GM19025 (cell line): Measurements from ENCODE around the gene KAZN.
"Not testable (repeated sequence)": the region's sequence is repeated elsewhere in the genome, so short reads cannot be mapped to it uniquely, and the experiment has no call there.

Experiments used
- ATAC-seq: cut with Tn5 transposase; IDR thresholded peaks from one replicate; pipeline ENCODE4 v1.9.1; 2021; ENCODE audit warnings: mild to moderate bottlenecking, low read depth, moderate library complexity; ENCODE audit not compliant: unreplicated experiment

Gene KAZN

DNA sequence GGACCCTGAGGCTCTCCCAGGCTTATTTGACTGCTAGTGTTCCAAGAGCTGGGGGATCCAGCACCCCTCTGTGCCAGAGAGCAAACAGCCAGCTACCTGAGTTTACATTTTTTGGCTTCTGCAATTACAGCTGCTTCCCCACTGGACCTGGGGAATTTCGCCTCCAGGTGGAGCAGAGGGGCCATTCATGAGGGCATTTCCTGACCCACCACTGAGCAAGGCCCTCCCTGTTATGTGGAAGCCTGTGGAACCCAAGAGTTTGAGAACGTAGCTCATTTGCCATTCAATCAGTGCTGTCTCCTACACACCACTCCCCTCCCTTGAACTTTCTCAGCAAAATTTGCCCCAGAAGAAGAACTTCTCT lies 512.4 kb downstream of the KAZN start:
- ATAC-seq: no peak

DNA sequence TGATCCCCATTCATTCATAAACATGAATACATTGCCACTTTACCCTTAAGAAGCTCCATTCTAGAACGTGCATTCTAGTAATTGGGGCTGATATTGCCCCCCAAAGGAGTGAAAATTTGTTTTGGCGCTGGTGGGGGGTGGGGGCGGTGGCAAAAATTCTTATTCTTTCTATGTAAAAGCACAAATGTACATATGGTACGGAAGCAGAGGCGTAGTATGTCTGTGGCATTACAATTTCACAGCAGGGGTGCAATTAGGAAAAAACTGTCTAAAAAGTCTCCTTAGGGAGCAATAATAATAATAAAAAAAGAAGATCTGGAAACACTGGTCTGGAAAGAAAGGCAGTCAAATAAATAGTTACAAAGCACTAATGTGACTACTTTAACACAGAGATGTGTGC lies 514.7 kb downstream of the KAZN start:
- ATAC-seq: no peak

DNA sequence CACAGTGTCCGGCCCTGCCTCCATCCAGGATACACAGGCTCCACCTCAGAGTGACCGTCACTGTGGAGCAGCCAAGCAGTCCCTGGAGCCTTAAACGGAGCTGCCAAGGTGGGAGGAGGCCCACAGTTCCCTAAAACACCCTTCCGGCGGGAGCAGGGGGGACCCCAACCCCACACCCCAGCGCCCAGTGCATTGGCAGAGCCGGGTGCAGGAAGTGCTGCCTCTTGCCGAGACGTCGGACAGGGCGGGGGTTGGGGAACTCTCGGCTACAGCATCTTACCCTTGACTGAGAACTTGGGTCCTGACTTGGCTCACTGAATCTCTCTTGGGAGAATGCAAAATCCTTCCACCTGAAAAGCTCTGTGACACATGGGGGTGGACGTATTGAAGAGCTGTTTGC lies 516.4 kb downstream of the KAZN start:
- no peak for ATAC-seq

DNA sequence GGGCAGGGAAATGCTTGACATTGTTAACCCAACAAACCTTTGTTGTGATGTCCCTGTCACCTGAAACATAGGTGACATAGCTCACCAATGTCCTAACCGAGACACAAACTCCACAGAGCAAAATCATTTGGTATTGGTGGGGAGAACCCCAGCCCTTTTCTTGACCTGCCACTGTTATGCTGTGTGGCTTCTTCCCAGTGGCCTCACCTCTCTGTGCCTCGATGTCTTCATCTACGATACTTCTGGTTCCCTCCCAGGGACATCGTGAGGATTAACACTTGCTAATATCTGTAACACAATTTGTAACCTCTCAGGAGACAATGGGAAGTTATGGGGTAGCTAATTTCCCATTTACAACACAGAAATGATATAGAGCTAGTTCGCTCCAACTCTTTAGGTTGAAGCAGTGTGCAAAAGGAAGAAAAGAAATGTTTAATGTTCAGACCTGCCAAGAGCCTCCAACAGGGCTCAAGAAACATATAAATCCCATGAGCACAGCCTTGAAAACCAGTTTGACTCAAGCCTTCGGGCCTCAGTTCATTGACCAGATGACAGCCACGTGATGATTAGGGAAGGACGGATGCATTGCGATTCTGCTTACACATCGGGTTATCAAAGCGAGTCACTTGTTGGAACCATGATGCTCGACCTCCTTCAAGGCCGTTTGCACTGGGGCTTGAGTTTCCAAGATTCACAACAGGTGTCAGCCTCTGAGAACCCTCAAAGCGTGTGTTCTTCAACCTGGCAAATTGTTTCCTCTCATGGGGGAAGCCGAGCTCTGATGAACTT lies 517.3 kb downstream of the KAZN start:
- ATAC-seq: no peak

DNA sequence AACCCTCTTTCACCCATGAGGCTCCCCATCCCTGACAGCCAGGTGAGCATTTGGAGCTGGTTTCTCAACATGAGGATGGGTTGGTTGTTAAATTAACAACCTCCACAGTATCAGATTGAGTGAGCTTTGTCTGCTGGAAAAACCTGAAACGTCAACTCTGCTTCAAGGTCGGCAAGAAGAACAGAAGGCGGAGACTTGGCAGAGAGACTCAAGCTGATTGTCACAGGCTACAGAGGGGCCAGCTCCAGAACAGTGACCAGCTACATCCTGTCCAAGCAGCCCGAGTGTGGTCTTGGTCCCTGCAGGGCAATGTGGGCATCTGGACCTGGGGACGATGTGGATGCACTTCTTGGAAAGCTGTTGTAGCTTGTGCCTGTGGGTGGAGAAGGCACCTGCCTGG lies 518.5 kb downstream of the KAZN start:
- ATAC-seq: no peak

DNA sequence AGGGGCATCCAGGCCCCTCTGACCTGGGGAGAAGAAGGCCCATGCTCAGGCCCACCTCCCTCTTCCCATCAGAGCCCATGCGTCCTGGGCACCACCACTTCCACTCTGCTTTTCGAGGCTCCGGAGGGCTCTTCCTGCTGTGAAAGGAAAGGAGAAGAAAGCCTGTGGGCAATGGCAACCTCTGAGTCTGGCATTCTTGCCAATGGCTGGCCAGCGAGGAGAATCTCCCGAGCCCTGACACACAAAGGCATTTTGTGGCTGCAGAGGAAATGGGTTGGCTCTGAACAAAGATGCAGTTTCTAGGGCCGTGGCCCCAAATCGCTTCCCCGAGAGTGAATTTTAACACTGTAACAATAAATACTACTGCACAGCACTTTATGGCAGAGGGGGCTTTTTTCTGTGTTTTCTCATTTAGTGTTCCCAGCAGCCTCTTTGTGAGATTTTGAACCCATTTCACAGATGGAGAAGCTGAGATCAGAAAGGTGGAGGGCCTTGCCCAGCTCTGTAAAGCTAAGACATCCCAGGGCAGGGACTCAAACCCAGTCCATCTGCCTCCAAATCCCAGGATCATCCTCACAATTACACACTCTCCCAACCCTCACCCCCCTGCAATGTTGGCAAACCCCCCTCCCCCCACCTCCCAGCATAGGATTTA lies 519.3 kb downstream of the KAZN start:
- no peak for ATAC-seq

DNA sequence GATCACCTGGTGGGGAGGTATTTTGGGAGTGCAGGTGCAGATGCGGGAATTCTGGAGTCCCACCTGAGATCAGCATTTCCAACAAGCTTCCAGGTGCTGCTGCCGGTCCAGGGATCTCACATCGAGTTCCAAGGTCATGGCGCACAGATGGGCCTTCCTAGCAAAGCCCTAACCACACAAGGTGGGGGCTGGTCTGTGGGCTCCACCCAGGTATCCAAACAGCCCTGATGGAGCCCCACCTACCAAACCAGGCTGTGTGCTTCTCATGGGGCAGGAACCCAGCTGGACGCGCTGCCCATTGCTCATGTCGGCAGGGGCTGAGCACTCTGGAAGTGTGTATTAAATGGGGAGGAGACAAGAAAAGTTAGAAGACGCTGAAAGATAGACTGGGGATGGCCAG lies 520.1 kb downstream of the KAZN start:
- ATAC-seq: no peak

DNA sequence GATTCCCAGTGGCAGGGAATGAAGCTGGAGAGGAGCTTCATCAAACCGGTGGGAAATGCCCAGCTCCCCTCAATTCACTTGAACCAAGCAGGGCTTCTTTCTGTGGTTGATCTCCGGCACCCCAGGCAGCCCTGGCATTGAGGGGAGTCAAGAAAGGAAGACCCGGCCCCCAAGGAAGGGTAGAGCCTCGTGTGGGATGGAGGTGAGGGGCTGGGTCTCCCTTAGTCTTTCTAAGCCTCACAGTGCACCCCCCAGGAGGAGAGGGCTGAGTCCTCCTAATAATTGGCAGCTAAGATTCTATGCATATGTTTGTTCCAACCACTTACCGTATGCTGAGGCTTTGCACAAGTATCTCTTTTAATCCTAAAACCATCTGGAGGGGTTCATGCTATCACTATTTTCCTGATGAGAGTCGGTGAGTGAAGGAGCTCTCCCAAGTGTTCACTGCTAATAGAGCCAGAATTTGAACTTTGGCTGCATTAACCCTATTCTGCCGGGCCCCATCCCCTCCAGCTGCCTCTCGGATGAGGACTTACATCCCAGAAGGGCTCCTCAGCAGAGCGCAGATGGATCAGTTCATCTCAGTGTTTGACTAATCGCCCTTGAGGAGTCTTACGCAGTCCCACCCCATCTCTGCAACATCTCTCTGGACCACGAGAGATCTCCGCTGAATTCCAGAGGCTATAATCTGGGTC lies 521.9 kb downstream of the KAZN start:
- no peak for ATAC-seq

DNA sequence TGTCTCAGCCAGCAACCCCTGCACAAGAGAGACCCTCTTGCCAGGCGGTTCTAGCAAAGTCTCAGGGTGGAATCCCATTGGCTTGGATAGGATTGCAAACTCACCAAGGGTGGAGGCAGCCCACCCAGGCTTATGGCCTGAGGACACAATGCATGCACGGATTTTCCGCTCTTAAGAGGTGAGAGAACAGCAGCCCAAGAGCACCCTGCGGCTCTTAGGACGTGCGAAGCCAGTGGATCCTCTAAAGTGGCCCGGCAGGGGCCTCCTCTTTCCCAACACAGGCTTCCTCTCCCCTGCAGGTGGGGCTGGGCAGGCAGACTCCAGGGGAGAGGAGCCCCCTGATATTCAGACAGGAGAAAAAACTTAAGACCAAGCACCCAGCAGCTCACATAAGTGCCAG lies 523.8 kb downstream of the KAZN start:
- ATAC-seq: no peak

DNA sequence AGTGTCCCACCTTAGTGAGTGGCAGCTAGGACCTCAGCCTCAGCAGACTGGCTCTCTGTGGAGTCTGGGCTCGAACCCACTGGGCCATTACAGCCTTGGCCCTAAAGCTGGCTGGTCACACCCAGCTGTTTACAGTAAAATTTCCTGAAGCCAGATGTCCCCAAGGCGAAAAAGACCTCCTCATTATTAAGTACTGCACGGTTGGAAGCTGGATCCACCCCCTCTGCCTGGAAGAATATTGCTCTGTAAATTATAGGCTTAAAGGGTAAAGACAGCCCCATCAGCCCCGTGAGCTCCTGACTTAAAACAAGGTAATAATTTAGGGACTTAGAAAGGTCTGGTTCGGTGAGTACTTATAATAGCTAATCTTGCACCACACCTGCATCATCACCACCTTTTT lies 524.8 kb downstream of the KAZN start:
- ATAC-seq: no peak

DNA sequence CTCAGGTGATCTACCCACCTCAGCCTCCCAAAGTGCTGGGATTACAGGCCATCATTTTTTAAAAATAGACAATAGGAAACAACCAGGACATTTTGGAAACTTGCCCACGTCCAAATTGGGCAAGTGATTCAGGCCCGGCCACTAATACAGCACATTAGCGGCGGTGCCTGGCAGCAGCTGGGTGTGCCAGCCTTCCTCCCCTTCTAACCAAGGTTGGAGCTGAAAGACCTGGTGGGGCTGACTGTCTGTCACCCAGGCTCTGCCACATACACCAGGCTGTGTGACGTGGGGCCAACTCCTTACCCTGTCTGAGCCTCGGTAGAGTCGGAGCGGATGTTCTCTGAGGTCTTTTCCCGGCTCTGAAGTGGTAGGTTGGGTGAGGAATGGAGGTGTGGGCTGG lies 525.4 kb downstream of the KAZN start:
- ATAC-seq: no peak

DNA sequence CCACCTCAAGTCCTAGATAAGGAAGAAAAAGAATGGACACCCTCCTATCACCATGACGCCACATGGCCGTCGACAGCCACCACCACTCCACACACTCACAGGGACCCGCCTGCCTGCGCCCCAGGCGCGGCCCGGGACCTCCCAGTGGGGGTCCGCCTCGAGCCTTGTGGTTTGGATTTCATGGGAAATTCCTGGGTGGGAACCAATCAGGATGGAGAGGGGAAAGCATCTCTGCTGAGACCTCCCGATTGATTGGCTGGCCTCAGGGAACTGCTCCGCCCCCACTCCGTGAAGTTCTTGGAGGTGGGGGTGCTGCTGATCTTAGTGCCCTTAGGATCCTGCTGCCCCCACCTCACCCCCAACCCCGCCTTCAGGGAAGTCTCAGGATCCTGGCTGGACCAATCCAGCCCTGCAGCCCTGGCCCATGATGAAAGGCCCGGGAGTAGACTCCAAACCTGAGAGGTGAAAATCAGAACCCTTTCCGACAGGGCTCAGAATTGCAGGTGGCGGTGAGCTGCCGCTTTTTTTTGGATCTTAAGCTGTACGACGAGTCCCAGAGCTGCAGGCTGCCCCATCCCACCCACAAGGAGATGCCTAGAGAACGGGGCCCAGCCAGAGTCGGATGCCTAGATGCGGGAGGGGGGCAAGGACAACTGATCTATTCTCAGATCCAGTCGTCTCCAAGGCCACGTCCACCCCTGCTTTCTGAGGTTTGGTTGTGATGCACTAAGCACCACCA lies 526.0 kb downstream of the KAZN start:
- no peak for ATAC-seq

DNA sequence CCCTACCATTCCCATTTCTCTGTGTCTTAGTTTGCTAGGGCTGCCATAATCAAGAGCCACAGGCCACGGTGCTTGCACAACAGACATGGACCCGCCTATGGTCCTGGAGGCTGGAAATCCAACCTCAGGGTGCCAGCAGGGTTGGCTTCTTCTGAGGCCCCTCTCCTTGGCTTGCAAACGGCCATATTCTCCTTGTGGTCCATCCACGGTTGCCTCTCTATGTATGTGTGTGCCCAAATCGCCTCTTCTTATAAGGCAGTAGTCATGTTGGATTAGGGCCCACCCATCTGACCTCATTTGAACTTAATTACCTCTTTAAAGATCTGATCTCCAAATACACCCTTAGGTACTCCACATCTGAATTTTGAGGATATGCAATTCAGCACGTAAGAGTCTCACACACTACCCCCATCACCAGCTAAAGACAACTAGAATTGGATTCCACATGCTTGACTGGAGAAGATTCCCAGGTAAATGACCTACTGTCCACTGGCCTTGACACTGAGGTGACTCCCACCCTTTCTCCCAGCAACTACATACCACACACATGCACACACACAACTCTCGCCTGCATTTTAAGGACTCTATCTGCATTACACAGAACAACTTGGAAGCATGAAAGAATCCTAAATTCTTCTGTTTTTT lies 526.7 kb downstream of the KAZN start:
- ATAC-seq: no peak

DNA sequence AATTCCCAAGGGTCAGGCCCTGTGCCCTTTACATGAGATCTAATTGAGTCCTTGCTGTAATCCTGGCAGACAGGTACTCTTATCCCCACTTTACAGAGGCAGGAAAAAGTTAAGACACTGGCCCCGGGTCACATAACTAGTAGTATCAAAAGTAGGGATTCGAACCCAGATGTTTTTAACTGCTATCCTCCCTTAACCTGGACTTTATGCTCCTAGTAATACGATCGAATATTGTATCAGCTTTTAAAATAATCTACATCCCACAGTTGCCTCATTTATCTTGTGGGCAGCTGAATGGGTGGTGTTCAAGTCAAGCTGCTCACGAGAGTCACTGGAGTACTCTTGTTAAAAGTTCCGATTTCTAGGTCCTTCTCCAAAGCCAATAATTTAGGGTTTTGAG lies 529.6 kb downstream of the KAZN start:
- no peak for ATAC-seq

DNA sequence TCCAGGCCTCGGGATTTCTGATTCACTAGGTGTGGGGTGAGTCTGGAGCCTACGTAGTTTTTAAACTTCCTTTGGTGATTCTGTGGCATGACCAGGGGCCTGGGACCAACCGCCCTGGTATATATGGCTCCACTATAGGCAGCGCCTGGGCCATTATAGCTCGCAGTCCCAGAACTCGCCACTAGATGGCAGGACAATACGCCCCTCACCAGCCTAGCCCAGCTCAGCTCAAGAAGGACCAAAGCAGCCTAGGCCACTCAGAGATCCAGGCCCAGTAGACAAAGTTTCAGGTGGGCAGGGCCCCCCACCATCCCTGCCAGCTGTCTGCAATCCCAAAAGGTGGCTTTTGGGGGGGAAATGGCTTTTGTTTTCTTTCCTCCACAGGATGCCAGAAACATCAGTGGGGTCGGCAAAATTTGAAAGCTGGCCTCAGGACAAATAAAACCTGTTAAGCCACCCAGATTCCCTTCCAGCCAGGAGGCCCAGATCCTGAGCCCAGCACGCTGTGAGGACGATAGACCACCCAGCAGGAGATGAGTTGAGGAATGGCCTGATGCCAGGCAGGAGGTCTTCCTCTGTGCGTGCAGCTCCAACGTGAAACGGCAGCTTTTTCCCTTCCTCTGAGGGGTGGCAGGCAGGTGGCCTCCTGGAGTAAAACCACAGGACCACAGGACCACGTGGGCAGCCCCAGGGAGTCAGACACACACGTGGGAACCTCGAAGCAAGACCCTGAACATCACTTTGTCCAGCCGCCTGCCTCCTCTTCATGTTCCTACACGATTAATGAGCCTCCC lies 530.2 kb downstream of the KAZN start:
- ATAC-seq: no peak

DNA sequence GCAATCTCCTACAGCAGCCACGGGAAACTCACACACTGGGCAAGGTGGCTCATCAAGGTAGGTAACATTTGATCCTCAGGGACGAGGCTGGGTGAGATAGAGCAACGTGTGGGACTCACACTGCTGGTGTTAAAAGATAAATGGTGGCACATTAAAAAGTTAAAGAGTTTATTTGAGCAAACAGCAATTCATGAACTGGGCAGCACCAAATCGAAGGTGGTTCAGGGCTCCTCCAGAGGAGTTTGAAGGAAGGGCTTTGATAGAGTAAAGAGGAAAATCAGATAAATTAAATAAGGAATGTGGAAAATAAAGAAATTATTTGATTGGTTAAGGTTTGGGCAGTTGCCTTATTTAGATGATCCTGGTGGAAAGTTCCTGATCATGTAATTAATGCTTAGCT lies 531.5 kb downstream of the KAZN start:
- no peak for ATAC-seq

DNA sequence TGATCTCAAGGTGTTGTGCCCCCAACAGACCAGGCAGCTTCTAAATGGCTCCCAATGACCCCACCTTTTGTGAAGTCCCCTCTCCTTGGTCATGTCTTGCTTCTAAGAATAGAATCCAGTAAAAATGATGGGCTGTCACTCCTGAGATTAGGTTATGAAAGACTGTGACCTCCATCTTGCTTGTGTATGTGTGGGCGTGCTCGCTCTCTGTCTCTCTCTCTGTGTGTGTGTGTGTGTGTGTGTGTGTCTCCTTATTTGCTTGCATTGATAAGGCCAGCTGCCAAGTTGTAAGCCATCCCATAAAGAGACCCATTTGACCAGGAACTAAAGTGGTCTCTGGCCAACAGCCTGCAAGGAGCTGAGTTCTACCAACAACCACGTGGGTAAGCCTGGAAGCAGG lies 532.1 kb downstream of the KAZN start:
- no peak for ATAC-seq

DNA sequence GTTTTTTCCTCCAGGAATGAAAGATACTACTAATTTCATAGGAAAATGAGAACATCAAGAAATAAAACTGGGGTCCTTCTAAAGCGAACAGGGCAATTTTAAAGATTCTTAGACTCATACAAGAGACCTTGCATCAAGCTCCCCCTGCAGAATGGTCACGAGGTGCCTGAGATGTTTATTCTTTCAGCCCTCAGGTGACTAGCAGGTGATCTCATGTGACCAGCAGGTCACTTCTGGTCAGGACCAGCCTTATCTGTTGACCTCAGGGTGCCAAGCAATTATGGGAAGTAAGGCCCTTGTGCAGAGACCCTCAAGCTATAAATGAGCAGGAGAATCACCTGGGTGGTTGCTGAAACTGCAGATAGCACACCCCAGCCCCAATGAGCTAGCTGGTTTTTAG lies 534.5 kb downstream of the KAZN start:
- ATAC-seq: no peak

DNA sequence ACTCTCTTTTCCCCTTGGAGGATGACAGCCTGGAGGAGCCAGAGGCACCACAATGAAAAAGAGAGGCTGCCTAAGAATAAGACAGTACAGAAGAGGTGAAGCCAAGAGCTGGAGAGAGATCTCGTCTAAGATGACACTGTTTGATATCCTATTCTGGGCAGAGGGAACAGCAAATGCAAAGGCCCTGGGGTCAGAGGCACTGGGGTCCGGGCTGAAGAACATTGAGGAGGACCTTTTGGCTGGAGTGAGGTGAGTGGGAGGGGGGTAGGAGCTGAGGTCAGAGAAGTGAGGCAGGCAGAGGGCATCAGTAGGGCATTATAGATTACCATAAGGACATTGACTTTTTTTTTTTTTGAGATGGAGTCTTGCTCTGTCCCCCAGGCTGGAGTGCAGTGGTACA lies 535.8 kb downstream of the KAZN start:
- ATAC-seq: no peak

DNA sequence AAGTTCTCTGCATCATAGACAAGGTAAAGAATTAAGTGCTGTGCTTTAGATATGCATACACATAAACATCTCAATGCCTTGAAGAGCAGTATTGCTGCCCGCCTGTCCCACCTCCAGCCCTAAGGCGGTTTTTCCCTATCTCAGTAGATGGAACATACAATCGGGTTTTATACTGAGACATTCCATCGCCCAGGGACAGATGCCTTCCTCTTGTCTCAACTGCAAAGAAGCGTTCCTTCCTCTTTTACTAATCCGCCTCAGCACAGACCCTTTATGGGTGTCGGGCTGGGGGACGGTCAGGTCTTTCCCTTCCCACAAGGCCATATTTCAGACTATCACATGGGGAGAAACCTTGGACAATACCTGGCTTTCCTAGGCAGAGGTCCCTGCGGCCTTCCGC lies 537.1 kb downstream of the KAZN start:
- not testable (repeated sequence) for ATAC-seq
